ENCODE measurements around the gene ARPC2.

ARPC2 gene

GRCh38 chr2:218255446-218255845 lies 38.5 kb downstream of the ARPC2 start:
- no peak for DNase-seq

- no peak for DNase-seq
These were observed 39.8 kb downstream of the ARPC2 start for GRCh38 chr2:218256612-218257350.

GRCh38 chr2:218257390-218257981 lies 40.5 kb downstream of the ARPC2 start:
- DNase-seq, result no peak

- DNase-seq, result no peak
These were observed 42.3 kb downstream of the ARPC2 start for GRCh38 chr2:218259099-218259961.

GRCh38 chr2:218260166-218260565 lies 43.2 kb downstream of the ARPC2 start:
- DNase-seq, result no peak

GRCh38 chr2:218260742-218261422 lies 43.9 kb downstream of the ARPC2 start, which contains the start of gene GPBAR1:
GPBAR1 (plus strand) TSS chr2:218261015; CDS start chr2:218262725, 1,710 bp downstream.
- no peak for DNase-seq

- no peak for DNase-seq
These were observed 44.6 kb downstream of the ARPC2 start for GRCh38 chr2:218261423-218262236.

GRCh38 chr2:218262237-218262600 lies 45.2 kb downstream of the ARPC2 start:
- no peak for DNase-seq

- DNase-seq, result no peak
These were observed 45.9 kb downstream of the ARPC2 start for GRCh38 chr2:218262631-218263586.

- DNase-seq, result no peak
These were observed 47.0 kb downstream of the ARPC2 start for GRCh38 chr2:218263817-218264641.

- no peak for DNase-seq
These were observed 48.0 kb downstream of the ARPC2 start for GRCh38 chr2:218264773-218265561.

- no peak for DNase-seq
These were observed 48.6 kb downstream of the ARPC2 start for GRCh38 chr2:218265626-218266025.

GRCh38 chr2:218266316-218266979 lies 49.5 kb downstream of the ARPC2 start:
- no peak for DNase-seq

GRCh38 chr2:218267259-218267658 lies 50.3 kb downstream of the ARPC2 start:
- no peak for DNase-seq

- DNase-seq, result peak; percentile 98
These were observed 53.1 kb downstream of the ARPC2 start, which contains the start of the genes AAMP and PNKD for GRCh38 chr2:218269900-218270720. AAMP (minus strand) TSS chr2:218270137; CDS start chr2:218270086, 51 bp downstream. PNKD (plus strand) TSS chr2:218270519; CDS start chr2:218270536, 17 bp downstream.

- DNase-seq, result no peak
These were observed 53.9 kb downstream of the ARPC2 start for GRCh38 chr2:218270721-218271486.

GRCh38 chr2:218271487-218271797 lies 54.5 kb downstream of the ARPC2 start:
- no peak for DNase-seq
